SW 1271 (cell line): ENCODE measurements around the gene ARHGDIA.
"Not testable (repeated sequence)": the region's sequence is repeated elsewhere in the genome, so short reads cannot be mapped to it uniquely, and the experiment has no call there.

ENCODE experiments used
- DNase-seq, 2 experiments: peaks; one replicate each; lab custom pipeline; 2025; lab: John Stamatoyannopoulos, UW

The ARHGDIA gene

DNA sequence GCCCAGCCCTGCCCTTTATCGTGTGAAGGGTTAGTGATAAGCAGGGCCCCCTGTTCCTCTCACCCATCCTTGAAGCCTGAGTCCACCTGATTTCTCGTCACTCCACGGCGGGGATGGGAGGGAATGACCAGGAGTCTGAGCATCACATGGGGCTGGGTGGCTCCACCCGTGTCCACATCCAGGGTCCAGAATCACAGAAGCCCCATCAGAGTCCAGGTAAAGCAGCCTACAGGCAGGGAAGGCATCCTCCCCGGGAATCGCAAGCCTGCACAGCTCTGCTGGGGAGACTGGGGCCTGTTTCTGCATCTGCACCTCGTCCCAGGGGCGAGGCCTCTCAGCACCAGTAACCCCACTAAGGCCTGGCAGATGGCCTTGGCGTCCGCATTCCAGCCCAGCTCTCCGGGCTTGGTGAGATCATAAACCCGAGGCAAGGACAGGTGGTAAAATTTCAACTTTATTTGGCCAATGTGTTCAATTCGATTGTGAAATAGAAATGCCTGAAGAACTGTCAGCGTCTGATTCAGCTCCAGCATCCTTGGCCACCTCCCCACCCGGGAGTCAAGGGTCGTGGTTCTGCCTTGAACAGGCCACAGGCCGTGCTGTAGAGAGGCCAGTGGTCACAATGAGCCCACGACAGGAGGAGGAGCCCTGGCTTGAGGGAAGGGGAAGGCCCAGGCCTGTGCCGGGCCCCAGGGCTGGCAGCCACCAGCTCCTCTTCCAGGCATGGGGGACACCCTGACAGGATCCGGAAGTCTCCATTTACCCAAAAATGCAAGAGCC lies 28.2 kb downstream of the ARHGDIA start:
- no peak for DNase-seq

DNA sequence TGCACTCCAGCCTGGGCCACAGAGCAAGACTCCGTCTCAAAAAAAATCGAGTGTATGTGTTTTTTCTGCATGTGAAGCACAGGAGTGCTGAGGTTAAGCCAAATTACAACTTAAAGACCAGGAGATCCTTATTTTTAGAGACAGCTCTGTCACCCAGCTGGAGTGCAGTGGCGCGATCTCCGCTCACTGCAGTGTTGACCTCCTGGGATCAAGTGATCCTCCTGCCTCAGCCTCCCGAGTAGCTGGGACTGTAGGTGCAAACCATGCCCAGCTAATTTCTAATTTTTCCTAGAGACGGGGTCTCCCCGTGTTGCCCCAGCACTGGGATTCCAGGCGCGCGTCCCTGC lies 28.8 kb downstream of the ARHGDIA start:
- DNase-seq: no peak

DNA sequence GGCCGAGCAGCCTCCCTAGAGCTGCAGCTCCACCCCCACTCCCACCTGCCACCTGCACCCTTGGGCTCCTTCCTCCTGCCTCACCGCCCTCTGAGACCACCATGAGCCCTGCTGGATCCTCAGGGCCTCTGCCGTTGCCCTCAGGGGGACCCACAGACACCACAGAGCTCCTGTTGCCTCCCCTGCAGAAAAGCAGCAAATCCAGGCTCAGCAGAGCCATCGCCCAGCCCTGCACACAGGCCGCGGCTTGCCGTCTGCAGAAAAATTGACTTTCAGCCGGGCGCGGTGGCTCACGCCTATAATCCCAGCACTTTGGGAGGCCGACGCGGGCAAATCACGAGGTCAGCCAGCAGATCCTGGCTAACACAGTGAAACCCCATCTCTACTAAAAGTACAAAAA lies 29.3 kb downstream of the ARHGDIA start:
- DNase-seq: no peak

DNA sequence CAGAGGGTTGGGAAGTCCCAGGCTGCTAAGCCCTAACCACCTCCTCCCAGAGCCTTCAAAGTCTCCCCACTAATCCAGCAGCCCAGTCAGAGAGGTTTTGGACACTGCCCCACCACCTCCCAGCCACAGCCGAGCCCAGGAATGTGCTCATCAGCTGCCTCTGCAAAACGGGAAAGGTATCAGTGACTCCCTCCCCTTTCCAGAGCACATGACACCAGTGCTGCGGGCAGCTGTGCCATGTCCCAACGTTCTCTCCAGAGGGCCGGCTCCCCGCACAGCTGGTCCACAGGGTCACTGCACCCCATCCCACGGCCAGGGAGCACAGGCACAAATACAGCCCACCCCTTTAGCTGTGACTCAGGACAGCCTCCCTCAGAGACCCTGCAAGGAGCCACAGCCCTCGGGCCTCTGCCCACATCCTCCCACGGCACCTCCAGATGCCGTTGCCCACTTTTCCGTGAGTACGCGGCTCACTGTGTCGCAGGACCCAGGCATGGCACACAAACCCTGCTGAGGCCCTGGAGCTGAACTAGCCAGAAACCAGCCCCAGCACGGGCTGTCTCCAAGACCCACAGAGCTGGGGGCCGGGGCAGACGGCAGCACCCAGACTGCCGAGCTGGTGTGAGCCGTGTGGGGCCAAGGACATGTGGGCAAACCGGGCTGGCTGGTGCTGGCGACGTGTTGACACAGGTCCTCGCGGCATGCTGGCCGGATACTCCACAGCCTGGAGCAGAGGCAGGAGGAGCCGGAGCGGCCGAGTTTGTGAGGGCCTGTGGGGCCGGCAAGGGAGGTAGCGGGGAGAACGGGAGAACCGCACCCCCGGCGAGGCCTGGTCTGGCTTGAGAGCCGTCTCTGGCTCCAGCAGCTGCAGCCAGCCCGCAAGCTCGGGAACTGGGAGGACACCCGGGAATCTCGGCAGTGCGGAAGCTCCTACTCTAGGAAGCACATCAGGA lies 30.0 kb downstream of the ARHGDIA start:
- no peak for DNase-seq

DNA sequence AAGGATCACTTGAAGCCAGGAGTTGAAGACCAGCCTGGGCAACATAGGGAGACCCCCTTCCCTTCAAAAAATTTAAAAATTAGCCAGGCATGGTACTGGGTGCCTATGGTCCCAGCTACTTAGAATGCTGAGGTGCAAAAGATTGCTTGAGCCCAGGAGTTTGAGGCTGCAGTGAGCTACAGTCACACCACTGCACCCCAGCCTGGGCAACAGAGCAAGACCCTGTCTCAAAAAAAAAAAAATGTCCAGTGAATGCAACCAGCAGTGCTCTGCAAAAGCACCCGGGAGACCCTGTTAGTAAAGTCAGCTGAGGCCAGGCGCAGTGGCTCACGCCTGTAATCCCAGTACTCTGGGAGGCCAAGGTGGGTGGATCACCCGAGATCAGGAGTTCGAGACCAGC lies 31.1 kb downstream of the ARHGDIA start:
- DNase-seq: not testable (repeated sequence)

DNA sequence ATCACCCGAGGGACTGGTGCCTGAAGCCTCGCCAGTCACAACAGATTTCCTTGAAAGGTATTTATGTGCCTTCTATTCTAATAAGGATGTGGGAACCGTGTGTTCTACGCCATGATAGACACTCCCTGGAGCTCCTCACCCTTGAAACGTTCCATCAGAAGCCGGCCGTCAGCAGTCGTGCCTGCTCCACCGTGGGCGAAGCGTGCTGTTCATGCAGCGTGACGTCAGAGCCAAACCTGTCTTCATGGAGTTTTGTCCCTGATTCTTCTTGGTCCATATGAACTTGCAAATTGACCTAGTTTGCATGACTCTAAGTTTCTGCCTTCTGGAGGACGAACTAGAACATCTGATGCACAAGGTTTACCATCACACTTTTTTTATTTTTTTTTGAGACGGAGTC lies 31.8 kb downstream of the ARHGDIA start:
- no peak for DNase-seq

DNA sequence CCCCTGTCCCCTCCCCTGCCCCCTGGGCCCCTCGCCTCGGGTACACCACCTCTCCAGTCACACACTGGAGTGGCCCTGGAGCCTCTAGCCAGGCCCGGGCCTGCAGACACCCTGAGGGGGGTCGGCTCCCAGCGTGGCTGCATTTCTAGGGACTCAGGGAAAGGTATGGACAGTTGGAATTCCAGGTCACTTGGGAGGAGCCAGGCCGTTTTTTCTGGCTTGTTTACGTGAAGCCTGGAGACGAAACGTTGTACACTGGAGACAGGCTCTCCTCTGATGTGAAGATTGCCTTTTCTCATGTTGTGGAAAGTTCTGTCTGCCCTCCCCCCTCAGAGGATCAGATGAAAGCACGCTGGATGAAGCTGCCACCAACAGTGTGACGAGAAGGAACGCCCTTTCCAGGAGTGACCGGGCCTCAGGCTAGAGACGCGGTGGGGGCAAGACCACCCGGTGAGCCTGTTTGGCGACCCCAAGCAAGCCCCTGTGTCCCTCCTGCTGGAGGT lies 32.3 kb downstream of the ARHGDIA start:
- no peak for DNase-seq

- no peak for DNase-seq
These were observed 33.5 kb downstream of the ARHGDIA start for GRCh38 chr17:81837641-81838040.

DNA sequence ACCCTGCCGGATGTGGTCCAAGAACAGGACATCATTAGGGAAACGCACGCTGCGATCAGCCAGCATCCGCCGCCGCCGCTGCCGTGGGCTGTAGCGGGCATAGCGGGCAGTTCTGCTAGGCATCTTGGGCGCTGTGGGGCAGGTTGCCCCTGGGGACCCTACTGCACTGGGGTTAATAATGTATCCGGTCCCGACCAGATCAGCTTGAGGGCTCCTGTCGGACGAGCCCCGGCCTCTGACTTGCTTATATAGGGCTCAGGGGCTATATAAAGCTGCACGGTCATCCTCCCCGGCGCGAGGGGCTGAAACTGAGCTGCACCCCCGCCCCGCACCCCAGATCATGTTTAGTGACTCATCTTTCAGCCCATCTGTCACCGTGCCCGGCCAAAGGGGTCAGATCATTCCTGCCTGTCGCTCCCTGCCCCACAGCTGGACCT lies 36.3 kb downstream of the ARHGDIA start, which contains the start of gene PPP1R27:
Gene PPP1R27 (minus strand): TSS at position 220 of the 437 bp plus-strand sequence. CDS start 97 bp downstream, at position 123.
- DNase-seq: no peak

- no peak for DNase-seq
These were observed 37.0 kb downstream of the ARHGDIA start for GRCh38 chr17:81833921-81834830.

GRCh38 chr17:81833160-81833920 lies 37.8 kb downstream of the ARHGDIA start, which contains the start of gene MCRIP1:
Gene MCRIP1, minus strand, starts transcription at chr17:81833291. Its CDS starts 8,785 bp downstream, at chr17:81824506.
- peak; percentile 71 to 85 for DNase-seq

- no peak for DNase-seq
These were observed 38.5 kb downstream of the ARHGDIA start for GRCh38 chr17:81832608-81833159.

DNA sequence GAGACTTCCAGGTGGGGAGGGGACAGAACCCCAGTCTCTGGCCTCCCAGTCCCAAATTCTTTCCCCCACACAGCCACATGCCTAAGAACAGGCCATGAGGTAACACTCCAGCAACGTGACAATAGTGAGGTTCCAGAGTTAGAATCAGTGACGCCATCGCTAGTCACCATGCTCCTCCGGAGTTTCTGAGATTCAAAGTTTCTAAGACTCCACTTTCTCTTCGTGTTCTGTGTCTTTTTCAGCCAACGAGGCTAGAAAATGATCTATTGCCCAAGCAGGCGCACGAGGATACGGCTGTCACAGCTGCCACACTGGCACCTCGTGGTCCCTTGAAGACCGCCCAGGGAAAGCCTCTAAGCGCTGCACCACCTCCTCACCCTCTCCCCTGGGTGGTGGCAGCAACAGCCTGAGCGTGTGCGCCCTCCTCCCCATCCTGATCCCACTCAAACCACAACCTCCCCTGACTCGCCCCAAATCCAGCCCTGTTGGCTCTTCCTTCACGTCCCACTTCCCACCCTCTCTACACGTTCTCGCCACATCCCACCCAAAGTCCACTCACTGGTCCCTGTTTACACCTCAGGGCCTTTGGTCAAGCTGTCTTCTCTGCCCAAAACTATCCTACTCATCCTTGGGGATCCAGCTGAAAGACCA lies 39.1 kb downstream of the ARHGDIA start:
- DNase-seq: no peak

DNA sequence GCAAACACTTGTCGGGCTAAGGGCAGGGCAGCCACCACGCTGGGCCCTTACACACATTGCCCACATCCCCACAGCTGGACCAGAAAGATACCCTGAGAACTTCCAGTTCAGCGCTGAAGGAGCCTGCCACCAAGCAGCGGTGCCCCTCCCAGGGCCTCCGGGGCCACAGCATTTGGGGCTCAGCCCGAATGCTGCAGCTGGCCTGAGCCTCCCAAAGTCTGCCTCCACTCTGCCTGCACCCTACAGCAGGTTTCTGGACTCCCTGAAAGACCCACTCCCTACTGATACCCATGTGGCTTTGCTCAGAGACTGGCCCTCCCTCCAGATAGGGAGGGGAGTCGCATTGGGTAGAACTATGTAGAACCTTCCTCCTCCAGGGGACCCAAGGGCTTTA lies 39.6 kb downstream of the ARHGDIA start:
- no peak for DNase-seq

DNA sequence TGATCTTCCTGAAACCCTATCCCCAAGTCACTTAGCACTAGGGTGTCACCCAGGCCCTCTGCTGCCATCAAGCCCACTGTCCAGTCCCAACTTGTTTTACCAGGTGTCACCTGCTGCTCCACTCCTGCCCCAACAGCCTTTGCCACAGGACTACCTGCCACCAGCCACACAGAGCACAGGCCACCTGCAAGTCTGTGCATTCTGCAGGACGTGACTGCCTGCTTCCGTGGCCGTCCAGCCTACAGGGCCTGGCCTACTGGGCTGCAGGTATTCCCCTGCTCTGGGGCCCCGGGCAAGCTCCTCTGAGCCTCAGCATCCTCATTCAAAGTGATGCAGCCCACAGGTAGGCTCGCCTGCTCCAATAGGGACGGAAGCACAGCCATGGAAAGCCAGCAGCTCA lies 41.3 kb downstream of the ARHGDIA start:
- no peak for DNase-seq

DNA sequence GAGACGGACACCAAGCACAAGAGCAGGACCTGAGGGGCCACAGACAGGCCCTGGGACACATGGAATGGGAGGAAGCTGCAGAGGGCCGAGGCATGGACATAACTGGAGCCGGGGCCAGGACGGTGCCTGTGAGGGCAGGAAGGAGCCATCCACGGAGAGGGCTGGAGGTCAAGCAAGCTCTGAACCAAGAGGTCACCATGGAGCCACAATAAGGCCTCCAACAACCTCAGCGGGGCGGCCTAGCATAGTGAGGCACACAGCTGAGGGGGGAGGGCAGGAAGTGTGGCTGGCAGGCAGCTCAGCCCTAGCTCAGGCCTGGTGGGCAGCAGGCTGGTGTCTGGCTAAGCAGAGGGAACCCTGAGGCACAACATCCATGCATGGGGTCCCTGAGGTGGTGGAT lies 42.5 kb downstream of the ARHGDIA start:
- DNase-seq: no peak

DNA sequence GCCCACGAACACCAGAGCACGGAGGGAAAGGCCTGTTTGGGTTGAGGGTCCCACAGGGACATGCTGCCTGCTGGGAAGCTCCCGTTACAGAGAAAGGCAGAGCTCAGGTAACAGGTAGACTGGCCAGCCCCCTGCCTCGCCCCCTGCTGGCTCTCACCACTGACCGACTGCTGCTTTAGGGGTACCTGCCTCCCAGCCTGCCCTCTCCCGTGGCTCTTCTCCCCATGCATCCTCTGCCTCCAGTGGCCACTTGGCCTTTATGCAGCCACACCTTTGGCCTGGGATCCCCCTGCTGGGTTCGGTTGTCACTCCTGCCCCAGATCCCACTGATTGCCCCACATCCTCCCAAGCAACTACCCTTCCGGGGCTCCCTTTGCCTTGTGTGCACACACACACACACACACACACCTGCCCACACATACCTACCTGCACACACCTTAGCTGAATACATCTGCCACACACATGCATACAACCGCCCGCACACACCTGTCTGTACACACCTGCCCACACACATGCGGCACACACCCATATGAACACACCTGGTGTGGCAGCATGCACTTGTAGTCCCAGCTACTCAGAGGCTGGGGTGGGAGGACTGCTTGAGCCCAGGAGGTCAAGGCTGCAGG lies 45.2 kb downstream of the ARHGDIA start:
- no peak for DNase-seq

- DNase-seq: no peak
These were observed 46.5 kb downstream of the ARHGDIA start for GRCh38 chr17:81824595-81824994.

GRCh38 chr17:81823820-81824550 lies 47.2 kb downstream of the ARHGDIA start:
- DNase-seq: no peak
